Measurements from ENCODE around the gene BRD9.
"Not testable (repeated sequence)": the region's sequence is repeated elsewhere in the genome, so short reads cannot be mapped to it uniquely, and the experiment has no call there.

The BRD9 gene

DNA sequence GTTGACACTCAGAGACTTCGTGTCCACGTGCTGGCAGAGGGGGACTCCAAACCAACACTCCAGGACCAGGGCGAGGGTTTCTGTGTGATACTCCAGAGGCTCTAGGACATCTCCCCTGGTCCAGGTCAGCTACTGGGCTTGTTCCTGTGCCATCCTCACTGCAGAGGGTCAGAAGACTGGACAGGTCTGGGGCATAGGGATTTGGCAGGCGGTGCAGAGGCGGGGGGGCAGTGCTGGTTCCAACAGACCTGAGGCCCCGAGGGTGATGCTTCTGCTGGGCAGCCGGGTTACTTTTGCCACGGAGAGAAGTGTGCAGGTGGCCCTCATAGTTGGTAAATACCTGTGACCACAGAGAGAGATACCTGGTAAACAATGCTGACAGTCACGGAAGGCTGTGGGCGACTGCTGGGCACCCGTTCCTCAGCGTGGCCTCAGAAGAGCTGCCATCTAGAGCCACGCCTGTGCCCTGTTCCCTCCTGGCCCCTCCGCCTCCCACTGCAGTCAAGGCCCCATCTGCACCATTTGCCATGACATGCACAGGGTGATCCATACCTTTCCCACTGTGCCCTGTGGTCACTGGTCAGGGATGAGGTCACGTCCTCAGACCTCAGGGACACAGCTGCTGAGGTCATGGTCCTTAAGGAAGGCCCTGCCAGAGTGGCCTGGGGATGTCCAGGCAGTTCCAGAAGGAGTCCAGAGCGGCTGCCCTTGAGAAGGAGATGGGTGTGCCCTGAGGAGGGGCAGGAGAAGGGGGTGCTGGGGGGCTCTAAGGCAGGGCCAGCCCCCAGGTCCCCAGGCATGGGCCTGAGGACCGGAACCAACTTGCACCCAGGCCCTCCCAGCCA is 30.1 kb upstream of the BRD9 start:
- DNase-seq, result no peak

DNA sequence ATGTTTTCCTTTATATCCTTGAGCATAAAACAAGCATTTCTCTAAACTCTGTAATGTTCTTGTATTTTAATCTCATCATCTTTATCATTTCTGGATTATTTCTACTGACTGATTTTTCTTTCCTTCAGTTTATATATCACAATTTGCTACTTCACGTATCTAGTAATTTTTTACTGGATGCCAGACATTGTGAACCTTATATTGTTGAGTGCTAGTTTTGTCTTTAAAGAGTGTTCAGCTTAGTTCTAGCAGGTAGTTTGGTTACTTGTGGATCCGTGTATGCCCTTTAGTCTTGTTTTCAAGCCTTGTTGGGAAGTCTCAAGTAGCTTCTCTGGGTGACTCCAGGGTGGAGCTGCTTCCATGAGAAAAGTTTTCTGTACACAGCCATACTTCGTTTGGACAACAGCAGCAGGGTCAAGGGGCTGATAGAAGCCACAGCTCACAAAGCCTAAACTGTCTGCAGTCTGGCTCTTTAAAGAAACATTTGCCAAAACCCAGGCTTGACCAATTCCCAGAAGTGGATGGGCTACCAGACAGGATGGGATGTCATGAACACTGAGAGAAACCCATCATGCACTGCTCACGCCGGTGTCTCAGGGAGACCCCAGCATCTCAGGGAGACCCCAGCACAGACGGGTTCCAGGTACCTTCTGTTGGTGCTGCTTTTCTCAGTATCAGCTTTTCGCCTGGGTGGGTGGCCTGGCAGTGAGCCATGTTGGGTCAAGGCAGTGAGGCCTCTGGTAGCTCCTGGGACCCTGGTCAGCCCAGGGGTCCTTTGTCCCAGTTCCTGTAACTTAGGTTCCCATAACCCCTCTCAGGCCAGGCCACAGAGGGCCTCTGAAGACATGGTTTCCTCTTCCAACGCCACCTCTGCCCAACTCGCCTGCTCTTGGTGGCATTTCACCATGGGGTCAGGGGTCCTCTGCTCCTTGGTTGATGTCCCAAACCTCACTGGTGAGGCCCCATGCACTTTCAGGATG is 29.1 kb upstream of the BRD9 start:
- no peak for DNase-seq

DNA sequence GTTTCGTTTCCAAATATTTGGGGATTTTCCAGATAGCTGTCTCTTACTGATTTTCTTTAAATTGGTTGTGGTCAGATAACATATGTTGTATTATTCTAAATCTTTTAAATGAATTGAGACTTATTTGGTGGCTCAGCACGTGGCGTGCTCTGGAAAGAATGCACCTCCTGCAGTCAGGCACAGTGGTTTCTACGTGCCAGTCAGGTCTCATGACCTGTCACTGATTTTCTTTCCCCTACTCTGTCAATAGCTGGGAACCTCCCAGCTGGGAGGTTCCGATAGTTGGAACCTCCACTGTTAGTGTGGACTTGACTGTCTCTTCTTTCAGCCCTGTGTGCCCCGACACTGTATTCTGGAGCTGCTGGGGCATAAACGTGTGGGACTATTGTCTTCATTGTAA is 27.7 kb upstream of the BRD9 start:
- DNase-seq, result no peak

DNA sequence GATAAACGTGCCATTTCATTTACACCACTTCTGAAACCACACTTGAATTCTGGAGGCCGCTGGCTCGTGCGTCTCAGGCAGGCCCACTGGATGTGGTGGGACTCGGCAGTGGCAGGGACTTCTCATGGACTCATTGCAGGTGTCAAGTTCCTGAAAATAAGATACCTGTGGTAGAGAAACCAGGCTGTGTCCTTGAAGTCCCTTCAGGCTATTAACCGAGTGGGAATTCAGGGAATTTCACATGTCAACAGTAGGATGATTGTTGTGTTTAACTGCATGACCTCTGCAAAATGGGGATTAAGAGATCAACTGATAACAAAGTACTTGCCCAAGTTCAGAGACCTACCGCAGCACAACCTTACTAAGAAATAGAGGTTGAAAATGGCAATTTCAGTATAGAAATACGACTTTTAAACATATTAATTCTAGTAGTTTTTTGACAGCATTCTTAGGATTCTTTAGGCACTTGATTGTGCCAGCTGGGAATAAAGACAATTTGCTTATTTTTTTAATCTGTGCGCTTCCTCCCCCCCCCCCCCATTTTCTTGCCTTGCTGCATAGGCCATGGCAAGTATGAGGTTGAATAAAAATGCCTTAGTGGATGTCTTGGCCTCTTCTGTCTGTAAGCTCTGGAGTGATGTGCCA is 26.9 kb upstream of the BRD9 start:
- no peak for DNase-seq

DNA sequence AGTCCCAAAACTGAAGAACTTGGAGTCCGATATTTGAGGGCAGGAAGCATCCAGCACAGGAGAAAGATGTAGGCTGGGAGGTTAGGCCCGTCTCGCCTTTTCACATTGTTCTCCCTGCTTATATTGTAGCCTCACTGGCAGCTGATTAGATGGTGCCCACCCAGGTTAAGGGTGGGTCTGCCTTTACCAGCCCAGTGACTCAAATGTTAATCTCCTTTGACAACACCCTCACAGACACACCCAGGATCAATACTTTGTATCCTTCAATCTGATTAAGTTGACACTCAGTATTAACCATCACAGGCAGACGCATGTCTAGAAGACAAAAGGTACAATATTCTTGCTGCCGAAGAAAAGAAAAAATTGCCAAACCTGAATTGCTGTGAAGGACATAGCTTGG is 26.1 kb upstream of the BRD9 start:
- not testable (repeated sequence) for DNase-seq

DNA sequence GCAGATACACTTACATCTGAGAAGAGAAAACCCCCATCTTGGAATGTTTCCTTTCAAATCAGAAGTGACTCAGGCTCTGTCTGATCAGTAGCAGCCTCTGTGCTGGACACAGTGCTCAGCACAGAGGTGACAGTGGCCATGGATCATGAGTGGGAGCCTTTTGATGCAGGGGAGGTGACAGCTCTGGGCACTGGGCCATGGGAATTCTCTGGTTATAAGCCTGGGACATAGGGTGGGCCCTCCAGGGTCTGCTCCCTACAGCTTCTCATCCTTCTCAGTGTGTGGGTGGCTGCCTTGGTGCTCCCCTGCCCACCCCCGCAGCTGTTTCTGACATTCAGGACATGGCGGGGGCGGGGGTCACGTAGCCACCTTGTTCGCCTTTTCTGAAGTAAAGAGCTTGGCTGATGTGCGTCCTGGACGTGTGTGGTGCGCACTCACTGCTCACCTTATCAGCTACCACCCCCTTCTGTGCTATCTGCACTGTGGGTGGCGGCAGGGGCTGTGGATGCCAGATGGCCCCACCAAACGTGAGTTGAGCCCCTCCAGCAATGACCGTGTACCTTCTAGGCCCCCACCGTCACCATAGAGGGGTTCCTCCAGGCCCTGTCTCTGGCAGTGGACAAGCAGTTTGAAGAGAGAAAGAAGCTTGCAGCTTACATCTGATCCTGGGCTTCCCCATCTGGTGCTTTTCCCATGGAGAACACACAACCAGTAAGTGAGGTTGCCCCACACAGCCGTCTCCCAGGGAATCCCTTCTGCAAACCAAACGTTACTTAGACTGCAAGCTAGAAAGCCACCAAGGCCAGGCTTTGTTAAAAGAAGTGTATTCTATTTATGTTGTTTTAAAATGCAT is 24.1 kb upstream of the BRD9 start:
- DNase-seq, result no peak

DNA sequence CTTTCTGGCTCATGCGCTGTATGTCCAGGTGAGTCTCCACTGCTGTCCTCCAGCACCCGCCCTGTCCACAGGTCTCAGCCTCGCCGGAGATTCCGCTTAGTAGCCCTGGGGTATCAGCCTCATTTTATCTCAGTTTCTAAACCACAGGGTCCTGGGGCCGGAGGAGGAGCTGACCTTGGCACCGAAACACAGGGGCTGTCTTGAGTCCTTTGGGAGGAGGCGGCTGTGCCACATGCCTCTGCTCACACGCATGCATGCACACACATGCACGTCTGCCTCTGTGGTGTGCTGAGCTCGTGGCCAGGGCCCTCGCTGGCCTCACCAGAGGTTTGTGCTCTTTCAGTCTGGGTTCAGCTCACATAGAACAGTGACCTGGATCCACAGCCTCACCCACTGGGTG is 23.3 kb upstream of the BRD9 start:
- no peak for DNase-seq

DNA sequence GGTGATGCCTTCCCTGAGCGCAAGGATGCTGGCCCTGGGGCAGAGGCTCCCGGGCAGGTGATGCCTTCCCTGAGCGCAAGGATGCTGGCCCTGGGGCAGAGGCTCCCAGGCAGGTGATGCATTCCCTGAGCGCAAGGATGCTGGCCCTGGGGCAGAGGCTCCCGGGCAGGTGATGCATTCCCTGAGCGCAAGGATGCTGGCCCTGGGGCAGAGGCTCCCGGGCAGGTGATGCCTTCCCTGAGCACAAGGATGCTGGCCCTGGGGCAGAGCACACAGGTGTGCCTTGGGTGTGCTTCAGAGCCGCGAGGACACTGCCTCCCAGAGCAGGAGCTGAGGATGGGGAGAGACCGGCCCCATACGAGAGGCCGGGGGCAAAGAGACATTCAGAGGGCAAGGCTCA is 22.7 kb upstream of the BRD9 start:
- not testable (repeated sequence) for DNase-seq

DNA sequence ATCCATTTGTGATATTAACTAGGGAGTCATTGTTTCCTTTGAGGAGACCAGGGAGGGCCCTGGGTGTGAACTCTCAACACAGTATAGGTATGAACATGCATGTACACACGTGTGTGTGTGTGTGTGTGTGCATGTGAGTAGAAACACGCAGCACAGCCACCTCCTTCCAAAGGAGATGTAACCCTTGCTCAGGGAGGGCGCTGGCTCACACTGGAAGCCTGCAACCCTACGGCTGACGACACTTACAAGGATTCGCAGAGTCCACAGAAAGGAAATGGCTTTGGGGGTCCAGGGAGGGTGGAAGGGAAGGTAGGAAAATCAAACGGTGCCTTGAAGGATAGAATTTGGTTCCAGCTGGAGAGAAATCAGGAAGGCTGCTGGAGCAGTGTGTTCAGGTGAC is 22.0 kb upstream of the BRD9 start:
- no peak for DNase-seq

DNA sequence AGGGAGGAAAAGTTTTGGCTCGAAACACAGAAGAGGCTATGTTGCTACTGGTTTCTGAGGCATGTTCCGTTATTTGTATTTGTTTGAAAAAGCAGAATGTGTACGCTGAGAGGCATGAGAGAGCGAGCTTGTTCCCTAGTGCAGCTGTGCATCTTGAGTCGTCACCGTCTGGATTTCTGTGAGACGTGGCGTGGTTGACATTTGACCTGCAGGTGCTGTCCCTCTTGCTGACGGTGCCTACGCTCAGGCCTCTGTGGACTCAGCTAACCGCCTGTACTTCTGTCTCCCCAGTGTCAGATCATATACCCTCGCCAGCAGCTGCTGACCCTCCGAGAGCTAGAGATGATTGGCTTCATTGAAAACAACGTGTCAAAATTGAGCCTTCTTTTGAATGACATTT is 21.6 kb upstream of the BRD9 start:
- DNase-seq, result no peak

DNA sequence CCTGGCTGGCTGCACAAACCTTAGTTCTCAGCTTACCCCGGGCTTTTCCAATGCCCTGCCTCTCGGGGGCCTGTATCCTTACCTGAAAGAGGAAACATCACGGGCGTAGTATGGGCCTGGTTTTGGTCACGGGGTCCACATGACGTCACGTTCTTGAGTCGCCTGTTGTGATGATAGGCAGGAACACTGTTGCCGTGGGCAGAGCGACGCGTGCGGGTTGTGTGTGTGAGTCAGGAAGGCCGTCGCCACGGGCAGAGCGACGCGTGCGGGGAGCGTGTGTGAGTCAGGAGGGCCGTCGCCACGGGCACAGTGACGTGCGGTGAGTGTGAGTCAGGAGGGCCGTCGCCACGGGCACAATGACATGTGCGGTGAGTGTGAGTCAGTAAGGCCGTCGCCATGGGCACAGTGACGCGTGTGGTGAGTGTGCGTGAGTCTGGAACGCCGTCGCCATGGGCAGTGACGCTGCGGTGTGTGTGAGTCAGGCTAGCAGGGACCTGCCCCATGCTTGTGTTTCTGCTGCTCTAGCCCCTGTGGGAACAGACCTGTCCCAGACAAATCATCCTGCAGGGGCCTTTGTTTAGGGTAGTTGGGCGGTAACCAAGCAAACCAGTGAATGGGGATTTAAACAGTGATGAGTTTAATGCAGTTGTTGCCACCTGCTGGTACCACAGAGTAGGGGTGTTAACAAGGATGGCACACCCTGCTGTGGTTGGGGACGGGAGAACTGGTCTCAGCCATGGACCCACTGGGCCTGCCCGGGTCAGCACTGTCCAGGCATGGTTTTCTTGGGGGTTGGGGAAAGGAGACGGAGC is 19.9 kb upstream of the BRD9 start:
- DNase-seq, result no peak

DNA sequence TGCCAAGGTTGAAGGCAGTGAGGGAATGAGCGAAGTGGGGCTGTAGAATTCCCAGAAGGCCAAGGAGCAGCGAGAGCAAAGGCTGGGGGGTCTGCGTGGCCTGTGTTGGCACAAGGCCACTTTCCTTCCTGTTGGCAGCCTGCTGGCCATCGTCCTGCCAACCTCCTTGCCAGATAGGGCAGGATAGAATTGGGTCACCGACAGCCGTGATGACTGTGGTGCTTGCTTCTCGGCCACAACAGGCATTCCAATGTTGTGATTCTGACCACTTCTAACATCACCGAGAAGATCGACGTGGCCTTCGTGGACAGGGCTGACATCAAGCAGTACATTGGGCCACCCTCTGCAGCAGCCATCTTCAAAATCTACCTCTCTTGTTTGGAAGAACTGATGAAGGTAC is 19.0 kb upstream of the BRD9 start:
- no peak for DNase-seq

DNA sequence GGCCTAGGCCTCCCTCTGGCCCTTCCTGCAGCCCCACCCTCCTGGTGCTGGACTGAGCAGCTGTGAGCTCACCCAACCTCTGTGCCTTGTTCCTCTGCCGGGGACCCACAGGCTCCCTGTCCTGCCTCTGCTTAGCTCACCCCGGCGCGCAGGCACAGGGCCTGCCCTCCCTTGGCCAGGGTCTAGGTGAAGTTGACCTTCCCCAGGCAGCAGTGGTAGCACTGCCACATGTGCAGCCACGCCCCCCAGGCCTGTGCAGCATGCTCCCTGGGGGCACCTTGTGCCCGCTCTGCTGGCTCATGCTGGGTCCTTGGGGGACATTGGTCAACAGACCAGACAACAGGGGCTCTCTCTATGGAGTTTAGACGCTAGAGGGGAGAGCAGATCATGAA is 18.2 kb upstream of the BRD9 start:
- no peak for DNase-seq

DNA sequence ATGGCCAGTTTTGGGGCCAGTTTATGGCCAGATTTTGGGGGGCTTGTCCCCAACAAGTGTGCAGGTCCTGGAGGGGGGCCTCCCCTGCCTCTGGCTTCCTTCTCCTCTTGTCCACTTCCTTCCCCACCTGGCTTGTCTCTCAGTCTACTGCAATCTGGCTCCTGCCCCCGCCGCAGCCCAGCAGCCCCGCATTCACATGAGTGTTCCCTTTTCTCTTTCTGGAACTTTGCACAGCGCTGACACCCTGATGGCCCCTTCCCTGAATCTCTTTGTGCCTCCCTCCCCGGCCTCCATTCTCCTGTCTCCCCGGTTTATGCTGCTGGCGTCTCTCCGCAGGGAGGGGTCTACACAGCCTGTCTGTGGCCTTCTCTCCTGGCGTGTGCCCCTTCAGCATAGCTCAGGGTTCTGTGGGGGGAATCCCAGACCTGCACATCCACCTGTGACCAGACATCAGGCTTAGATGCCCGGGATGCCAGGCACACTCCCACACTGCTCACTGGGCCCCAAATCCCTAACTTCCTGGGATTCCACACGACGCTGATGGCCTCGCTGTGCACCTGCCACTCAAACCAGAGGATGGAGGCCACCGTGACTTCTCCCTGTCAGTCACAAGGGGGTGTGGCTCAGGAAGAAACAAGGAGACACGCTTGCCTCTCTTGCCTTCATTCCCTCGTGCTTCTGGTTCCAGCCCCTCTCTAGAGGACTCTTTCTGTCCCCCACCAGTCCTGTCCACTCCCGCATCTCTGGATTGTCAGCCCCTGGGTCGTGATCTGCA is 17.6 kb upstream of the BRD9 start:
- DNase-seq, result no peak

DNA sequence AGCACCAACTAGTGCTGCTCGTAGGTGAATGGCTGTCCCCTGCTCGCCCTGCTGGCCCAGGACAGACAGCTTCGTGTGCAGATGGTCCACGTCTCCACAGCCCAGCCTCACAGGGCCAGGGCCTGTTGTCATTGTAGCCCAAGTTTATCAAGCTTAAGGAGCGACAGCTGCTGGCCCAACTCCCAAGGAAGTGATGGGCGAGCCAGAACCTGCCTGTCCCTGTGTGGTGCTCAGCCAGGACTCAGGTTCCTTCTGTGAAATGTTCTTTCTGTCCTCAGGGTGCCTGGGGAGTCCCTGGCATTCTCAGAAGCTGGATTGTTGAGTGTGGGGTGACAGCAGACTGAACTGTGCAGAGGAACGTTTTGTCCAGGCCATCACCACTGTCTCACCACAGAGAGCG is 16.5 kb upstream of the BRD9 start:
- DNase-seq, result no peak

DNA sequence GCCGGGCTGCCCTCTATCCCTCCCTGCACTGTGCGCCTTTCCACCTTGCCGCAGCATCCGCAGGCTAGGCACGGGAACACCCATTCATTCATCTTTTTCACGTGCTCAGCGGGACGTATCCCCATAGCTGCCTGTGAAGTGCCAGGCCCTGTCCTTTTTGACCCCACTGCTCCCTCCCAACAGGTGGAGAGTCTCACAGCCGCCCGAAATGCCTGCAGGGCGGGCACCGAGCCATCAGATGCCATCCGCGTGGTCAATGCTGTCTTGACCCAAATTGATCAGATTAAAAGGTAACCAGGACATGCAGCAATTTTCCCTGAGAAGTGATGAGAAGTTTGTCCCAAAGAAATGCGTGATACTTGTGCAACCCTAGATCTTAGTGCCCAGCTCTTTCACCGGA is 15.6 kb upstream of the BRD9 start:
- no peak for DNase-seq

DNA sequence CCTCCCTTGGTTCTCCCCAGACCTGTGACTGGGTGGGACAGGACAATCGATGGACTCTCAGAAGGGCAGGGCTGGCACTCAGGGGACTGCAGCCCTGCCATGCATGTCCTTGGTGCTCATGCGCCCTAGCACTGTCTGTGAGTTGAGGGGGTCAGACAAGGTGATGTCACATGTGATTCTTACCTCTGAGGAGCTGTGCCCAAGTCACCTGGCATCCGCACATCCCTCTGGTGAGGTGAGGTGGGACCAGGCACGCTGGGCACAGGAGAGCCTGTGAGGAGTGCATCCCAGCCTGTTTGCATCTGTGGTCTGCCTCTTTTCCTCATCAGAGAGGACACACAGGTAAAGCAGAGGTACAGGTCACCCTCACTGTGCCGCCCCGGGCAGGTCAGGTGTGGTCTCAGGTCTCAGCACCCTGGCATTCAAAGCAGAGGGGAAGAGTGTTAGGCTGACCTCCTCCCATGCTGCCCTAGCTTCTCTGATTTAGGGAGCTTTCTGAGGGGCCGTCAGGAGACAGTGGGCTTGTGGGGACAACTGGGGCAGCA is 14.8 kb upstream of the BRD9 start:
- no peak for DNase-seq

DNA sequence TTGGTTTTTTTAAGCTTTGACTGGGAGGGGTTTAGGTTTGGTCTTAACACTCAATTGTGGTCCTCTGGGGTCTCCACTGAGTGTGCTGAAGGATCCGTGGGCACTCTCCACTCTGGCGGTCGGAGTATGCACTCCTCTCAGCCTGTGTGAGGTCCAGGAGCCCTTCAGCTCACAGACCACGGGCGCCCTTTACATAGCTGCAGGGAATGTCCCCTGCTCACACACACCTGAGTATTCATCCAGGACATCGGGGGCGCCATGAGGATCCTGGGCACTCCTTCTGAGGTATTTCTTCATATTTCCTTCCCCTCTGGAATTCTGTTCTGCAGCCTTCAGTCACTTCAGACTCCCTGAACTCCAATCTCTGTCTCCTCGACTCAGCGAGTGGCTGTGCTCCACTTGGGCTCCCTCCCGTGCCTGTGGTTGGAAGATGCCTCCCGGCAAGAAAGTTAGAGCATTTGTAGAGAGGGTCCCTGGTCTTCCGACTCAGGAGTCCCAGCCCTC is 12.6 kb upstream of the BRD9 start:
- DNase-seq, result no peak

DNA sequence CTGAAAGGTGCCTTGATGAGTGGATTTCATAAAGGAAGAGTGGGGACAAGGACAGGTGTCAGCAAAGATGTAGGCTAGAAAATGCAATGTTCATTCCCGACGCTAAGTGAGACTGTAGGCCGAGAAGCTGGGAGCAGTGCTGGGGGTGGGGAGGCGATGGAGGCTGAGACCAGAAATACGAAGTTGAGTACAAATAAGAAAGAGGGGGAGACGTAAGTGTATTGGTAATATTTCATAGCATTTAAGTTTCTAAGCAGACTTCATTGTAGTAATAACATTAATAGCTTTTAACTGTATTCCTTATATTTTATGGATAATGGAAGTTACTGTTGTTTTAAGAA is 11.1 kb upstream of the BRD9 start:
- DNase-seq, result no peak

DNA sequence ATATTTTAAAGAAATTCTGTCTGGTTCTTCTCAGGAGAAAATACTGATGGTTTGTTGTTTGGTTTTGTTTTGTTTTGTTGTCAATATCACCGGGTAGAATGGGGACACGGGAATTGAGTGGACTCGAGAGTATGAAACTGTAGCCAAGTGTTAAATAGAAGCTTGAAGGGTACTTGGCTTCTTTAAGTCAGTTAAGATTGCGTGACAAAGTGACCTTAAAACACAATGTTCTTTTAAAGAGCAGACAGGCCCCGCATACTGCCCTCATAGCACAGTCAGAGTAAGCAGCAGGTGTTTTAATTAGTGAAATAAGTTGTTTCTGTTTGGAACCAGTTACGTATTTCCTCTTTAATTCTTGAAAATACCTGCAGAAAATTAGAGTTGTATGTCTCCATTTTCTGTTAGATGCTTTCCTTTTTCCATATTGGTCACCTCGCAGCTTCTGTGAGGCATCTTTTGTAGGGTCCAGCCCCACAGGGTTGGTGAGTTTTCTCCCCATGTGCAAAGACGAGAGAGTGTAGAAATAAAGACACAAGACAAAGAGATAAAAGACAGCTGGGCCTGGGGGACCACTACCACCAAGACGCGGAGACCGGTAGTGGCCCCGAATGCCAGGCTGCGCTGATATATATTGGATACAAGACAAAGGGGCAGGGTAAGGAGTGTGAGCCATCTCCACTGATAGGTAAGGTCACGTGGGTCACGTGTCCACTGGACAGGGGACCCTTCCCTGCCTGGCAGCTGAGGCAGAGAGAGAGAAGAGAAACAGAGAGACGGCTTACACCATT is 9.7 kb upstream of the BRD9 start:
- DNase-seq, result no peak

Measured in NCI-H1105 (cell line).